ENCODE measurements around the gene DNAJC24. TPM values are rescaled to one million over a fixed set of nuclear protein-coding genes. Genes with fewer than 3 reads are reported as not detected.

Gene DNAJC24
- total and polyA plus RNA-seq, 8 donors: 2.7 to 30.7 (median 6.3) TPM

DNA sequence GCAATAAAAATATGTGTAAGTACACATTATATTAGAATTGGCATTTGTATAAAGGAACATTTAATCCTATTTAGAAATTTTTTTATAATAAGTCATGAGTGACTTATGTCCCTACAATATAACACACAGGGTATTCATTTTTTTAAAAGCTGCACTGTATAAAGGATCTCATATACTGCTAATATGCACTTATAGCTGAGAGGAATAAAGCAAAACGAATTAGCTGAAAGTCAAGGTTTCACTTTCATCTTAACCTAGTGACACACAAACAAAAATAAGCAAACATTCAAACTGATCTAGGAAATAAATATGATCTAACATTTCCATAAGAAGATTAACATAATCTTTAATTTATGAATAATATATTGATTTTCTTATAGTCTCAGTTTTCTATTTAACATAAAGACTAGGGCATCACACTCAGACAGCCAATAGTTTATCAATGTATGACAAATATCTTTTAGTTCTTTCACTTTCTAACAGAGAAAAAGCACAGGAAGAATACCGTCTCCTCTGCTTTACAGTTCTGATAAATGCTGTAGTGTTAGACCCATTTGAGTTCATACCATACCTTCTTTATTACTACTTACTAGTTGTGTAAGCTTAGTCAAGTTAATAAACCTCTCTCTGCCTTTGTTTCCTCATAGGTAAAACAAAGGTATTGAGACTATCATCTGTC is 43.1 kb upstream of the DNAJC24 start:
- intact Hi-C loops (cut with DNase I; ENCODE audit: low total_unique reads): no loop called here
- WGBS, 5 donors: 47 to 69% (median 53%) methylated on average over 2 of the region's 2 CpGs
- no peak for DNase-seq
- Histone ChIP-seq H3K4me1 (no peaks in the 10 kb centered on the region), H3K36me3 (no peaks in the 10 kb centered on the region), H3K27ac (no peak overlapping the region), H3K4me3 (no peak overlapping the region), H3K27me3 (no peaks in the 10 kb centered on the region), H3K9me3 (no peaks in the 10 kb centered on the region)
- no peak for TF ChIP-seq POLR2A (IDR thresholded peaks at IDR 0.05)
- TF ChIP-seq, protein P1, sequence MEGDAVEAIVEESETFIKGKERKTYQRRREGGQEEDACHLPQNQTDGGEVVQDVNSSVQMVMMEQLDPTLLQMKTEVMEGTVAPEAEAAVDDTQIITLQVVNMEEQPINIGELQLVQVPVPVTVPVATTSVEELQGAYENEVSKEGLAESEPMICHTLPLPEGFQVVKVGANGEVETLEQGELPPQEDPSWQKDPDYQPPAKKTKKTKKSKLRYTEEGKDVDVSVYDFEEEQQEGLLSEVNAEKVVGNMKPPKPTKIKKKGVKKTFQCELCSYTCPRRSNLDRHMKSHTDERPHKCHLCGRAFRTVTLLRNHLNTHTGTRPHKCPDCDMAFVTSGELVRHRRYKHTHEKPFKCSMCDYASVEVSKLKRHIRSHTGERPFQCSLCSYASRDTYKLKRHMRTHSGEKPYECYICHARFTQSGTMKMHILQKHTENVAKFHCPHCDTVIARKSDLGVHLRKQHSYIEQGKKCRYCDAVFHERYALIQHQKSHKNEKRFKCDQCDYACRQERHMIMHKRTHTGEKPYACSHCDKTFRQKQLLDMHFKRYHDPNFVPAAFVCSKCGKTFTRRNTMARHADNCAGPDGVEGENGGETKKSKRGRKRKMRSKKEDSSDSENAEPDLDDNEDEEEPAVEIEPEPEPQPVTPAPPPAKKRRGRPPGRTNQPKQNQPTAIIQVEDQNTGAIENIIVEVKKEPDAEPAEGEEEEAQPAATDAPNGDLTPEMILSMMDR (IDR thresholded peaks at IDR 0.05): no peak
- TF ChIP-seq POLR2AphosphoS5 (IDR thresholded peaks at IDR 0.05): no peak
- TF ChIP-seq EP300 (IDR thresholded peaks at IDR 0.05): no peak

DNA sequence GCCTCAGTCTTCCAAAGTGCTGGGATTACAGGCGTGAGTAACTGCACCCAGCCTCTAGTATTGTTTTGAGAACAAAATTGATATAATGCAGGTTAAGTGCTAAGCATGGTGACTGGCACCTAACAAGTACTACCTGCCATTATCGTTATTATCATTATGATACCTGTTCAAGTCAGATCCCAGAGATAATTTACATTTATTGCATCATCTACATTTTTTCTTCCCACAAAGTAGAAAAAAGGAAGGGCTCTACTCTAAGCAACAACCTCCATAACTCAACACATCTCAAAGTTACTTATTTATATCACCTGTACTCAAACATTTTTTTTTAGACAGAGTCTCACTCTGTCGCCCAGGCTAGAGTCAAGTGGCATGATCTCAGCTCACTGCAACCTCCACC is 42.2 kb upstream of the DNAJC24 start:
- WGBS, 5 donors: 93 to 99% (median 94%) methylated on average over 3 of the region's 3 CpGs
- Histone ChIP-seq H3K27ac (no peak overlapping the region), H3K36me3 (no peaks in the 10 kb centered on the region), H3K27me3 (no peaks in the 10 kb centered on the region), H3K9me3 (no peaks in the 10 kb centered on the region), H3K4me3 (no peak overlapping the region), H3K4me1 (no peaks in the 10 kb centered on the region)
- DNase-seq: no peak
- intact Hi-C loops (cut with DNase I; ENCODE audit: low total_unique reads): no loop called here
- no peak for TF ChIP-seq POLR2A (IDR thresholded peaks at IDR 0.05)
- no peak for TF ChIP-seq POLR2AphosphoS5 (IDR thresholded peaks at IDR 0.05)
- TF ChIP-seq, protein P1 (IDR thresholded peaks at IDR 0.05): no peak
- no peak for TF ChIP-seq EP300 (IDR thresholded peaks at IDR 0.05)

DNA sequence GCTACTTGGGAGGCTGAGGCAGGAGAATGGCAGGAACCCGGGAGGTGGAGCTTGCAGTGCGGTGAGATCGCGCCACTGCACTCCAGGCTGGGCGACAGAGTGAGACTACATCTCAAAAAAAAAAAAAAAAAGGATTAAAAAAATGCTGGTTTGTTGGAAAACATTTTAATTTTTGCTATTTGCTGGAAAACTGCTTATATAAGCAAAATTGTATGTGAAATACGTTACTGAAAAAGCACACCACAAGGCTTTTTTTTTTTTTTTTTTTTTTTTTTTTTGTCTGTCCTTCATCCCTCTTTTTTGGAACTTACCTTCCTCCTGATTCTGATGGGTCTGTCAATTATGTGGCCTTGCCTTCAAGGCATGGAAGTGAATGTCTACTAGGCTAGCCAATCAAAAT is 41.0 kb upstream of the DNAJC24 start:
- no peak for TF ChIP-seq EP300 (IDR thresholded peaks at IDR 0.05)
- Histone ChIP-seq H3K27ac (no peak overlapping the region), H3K4me1 (no peaks in the 10 kb centered on the region), H3K27me3 (no peaks in the 10 kb centered on the region), H3K4me3 (no peak overlapping the region), H3K9me3 (no peaks in the 10 kb centered on the region), H3K36me3 (no peaks in the 10 kb centered on the region)
- no peak for DNase-seq
- WGBS, 5 donors: 89 to 96% (median 92%) methylated on average over 6 of the region's 6 CpGs
- intact Hi-C loops (cut with DNase I; ENCODE audit: low total_unique reads): no loop called here

DNA sequence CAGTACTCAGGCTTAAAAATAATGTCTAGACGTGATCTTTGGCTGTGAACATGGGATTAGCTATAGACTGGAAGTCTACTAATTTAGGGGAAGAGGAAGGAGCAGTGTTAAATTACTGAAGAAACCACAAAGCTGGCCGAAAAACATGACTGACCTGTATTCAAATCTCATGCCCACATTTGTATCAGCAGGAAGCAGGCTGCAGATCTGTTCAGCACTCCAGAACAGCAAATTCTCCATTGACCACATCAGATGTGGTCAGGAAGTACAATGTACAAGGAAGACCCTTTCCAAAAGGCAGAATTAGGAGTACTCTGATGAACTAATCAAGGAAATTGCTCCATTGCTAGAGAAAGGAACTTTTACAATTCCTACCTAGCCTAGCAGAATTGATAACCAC is 31.9 kb upstream of the DNAJC24 start:
- Histone ChIP-seq H3K4me1 (no peaks in the 10 kb centered on the region), H3K27me3 (no peaks in the 10 kb centered on the region), H3K4me3 (no peak overlapping the region), H3K9me3 (peaks cover 0 to 10% (median 9%) of the 10 kb centered on the region in 4 donors), H3K36me3 (no peaks in the 10 kb centered on the region), H3K27ac (no peak overlapping the region)
- intact Hi-C loops (cut with DNase I; ENCODE audit: low total_unique reads): no loop called here
- WGBS, 5 donors: 38 to 65% (median 57%) methylated on average over 2 of the region's 2 CpGs
- TF ChIP-seq, protein P1 (IDR thresholded peaks at IDR 0.05): no peak
- TF ChIP-seq POLR2AphosphoS5 (IDR thresholded peaks at IDR 0.05) (no peak), POLR2A (IDR thresholded peaks at IDR 0.05) (no peak), EP300 (IDR thresholded peaks at IDR 0.05) (no peak)
- DNase-seq: no peak

DNA sequence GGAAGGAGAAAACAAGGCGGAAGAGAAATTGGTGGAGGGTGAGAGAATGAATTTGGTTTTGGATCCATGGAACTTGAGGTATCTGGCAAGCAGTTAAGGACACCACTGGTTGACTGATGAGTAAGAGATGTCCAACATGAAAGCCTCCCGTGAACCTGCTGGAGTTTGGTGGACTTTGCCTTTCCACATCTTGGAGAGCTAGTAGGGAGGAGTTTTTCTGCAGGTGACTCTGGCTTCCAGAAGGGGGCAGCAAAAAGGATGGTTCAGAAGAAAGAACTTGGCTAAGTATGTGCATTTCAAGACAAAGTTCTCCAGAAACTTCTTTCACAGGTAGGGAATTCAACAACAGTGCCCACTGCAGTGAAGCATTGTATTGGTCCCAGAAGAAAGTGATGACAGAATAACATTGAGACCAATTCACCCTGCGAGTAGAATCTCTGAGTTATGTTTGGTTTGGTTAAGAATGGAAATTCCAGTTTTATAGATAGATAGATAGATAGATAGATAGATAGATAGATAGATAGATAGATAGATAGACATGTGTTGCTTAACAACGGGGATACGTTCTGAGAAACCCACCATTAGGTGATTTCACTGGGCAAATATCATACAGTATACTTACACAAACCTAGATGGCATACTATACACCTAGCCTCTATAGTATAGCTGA is 28.6 kb upstream of the DNAJC24 start:
- DNase-seq: peak in 1 of 2 donors; percentile 25
- no peaks in the 10 kb centered on the region for H3K9me3 ChIP-seq
- intact Hi-C loops (cut with DNase I; ENCODE audit: low total_unique reads): no loop called here
- H3K4me3 ChIP-seq: no peak overlapping the region
- WGBS, 5 donors: 76 to 84% (median 77%) methylated on average over 5 of the region's 5 CpGs
- no peaks in the 10 kb centered on the region for H3K27me3 ChIP-seq
- TF ChIP-seq EP300 (IDR thresholded peaks at IDR 0.05) (no peak), POLR2A (IDR thresholded peaks at IDR 0.05) (no peak), POLR2AphosphoS5 (IDR thresholded peaks at IDR 0.05) (no peak)
- TF ChIP-seq, protein P1 (IDR thresholded peaks at IDR 0.05): peak in 1 of 7 experiments; percentile 20
- H3K36me3 ChIP-seq: no peaks in the 10 kb centered on the region
- no peaks in the 10 kb centered on the region for H3K4me1 ChIP-seq
- no peak overlapping the region for H3K27ac ChIP-seq
